Measurements from ENCODE around the gene HTRA3.

GRCh38 chr4:8297691-8298485, 28.3 kb downstream of the HTRA3 start:
- TF ChIP-seq CTCF (IDR thresholded peaks at IDR 0.05; ENCODE audit: poor library complexity) (no peak), EZH2 (IDR thresholded peaks at IDR 0.05; ENCODE audit: borderline replicate concordance) (no peak), EZH2phosphoT487 (IDR thresholded peaks at IDR 0.05; ENCODE audit: low read depth, severe bottlenecking, unreplicated experiment) (no peak)

Measured in hepatocyte (in vitro differentiated cells).